GM12878 (cell line): ENCODE measurements around the gene DUSP8.

Source experiments
- CTCF ChIP-seq, 3 experiments: IDR thresholded peaks in 2 of 3; conservative IDR thresholded peaks in 1 of 3; 2 replicates each; pipeline ENCODE4 v1.5.1; 2011; ENCODE audit warnings: low read depth in 3 of 3, low read length in 3 of 3, mild to moderate bottlenecking in 3 of 3, control low read depth in 2 of 3, moderate library complexity in 2 of 3, inconsistent platforms in 1 of 3, mixed read lengths in 1 of 3; ENCODE audit not compliant: control insufficient read depth in 2 of 3, insufficient read depth in 1 of 3; ENCODE audit errors: extremely low read depth in 1 of 3
- EGR1 ChIP-seq, 2 experiments: IDR thresholded peaks; 1 replicate in 1 of 2; 2 replicates in 1 of 2; pipeline ENCODE4 v1.6.1; 2011 to 2012; ENCODE audit warnings: low read depth in 2 of 2, low read length in 2 of 2, borderline replicate concordance in 1 of 2, mild to moderate bottlenecking in 1 of 2, moderate library complexity in 1 of 2
- EZH2 ChIP-seq: IDR thresholded peaks from 2 replicates; pipeline ENCODE4 v1.6.1; 2012; ENCODE audit warnings: low read depth, mild to moderate bottlenecking, control low read depth, inconsistent platforms, low read length, borderline replicate concordance; ENCODE audit not compliant: control insufficient read depth
- POLR2A ChIP-seq: IDR thresholded peaks from 2 replicates; pipeline ENCODE4 v1.6.1; 2011; ENCODE audit warnings: low read depth, mild to moderate bottlenecking, low read length
- POLR2AphosphoS5 ChIP-seq: IDR thresholded peaks from 2 replicates; pipeline ENCODE4 v1.6.1; 2011; ENCODE audit warnings: mild to moderate bottlenecking, low read length, inconsistent platforms
- RAD21 ChIP-seq: IDR thresholded peaks from 2 replicates; pipeline ENCODE4 v1.6.1; 2011; ENCODE audit warnings: mild to moderate bottlenecking, low read depth, low read length, moderate library complexity; ENCODE audit not compliant: insufficient read depth
- SUPT20H ChIP-seq: IDR thresholded peaks from 2 replicates; pipeline ENCODE4 v1.6.1; 2011; ENCODE audit warnings: low read depth, mild to moderate bottlenecking, low read length, moderate library complexity, borderline replicate concordance; ENCODE audit not compliant: control insufficient read depth
- ZBTB4 ChIP-seq: fragments of 450-650 bp; formaldehyde crosslinking; IDR thresholded peaks from 2 replicates; pipeline ENCODE4 v1.4.0; 2022; ENCODE audit warnings: mild to moderate bottlenecking, moderate library complexity

- TF ChIP-seq ZBTB4 (CRISPR knock-in tag), result no peak
- no peak for TF ChIP-seq POLR2A
- no peak for TF ChIP-seq SUPT20H
- peak; percentile 43 to 53 (median 48); a peak in 5 of 6 replicates for TF ChIP-seq CTCF (IDR thresholded peaks at IDR 0.05 in 2 of 3, conservative IDR thresholded peaks at IDR 0.05 in 1 of 3; ENCODE audit: control insufficient read depth in 2 of 3, extremely low read depth in 1 of 3, insufficient read depth in 1 of 3, low read depth in 3 of 3, low read length in 3 of 3)
- no peak for TF ChIP-seq EZH2
- TF ChIP-seq POLR2AphosphoS5, result no peak
- peak; percentile 50 for TF ChIP-seq RAD21
- TF ChIP-seq EGR1 (IDR thresholded peaks at IDR 0.05; ENCODE audit: borderline replicate concordance in 1 of 2, low read depth in 2 of 2, low read length in 2 of 2), result no peak
Observed at GRCh38 chr11:1546536-1547466, 25.3 kb downstream of the DUSP8 start.
